Stimulated activated CD8-positive, alpha-beta memory T cell treated with anti-CD3 and anti-CD28 coated beads, Interleukin-12 subunit alpha, Interleukin-12 subunit beta, amount 100 ng/mL, for 24 hours (primary cell): ENCODE measurements around the gene PYCARD.
"Not testable (repeated sequence)": the region's sequence is repeated elsewhere in the genome, so short reads cannot be mapped to it uniquely, and the experiment has no call there.

Source experiments
- DNase-seq: peaks from one replicate; pipeline ENCODE4 v3.0.0-alpha.2; 2020; ENCODE audit errors: extremely low read depth

PYCARD gene

GRCh38 chr16:31215287-31216162 is 13.0 kb upstream of the PYCARD start:
- DNase-seq = no peak

GRCh38 chr16:31214708-31215286 is 12.2 kb upstream of the PYCARD start:
- DNase-seq = no peak

- DNase-seq = no peak
These were observed 11.5 kb upstream of the PYCARD start, which contains the start of gene TRIM72 for GRCh38 chr16:31213877-31214707. TRIM72 (plus strand) TSS chr16:31214119; CDS start chr16:31214739, 620 bp downstream.

GRCh38 chr16:31213342-31213741 is 10.8 kb upstream of the PYCARD start:
- no peak for DNase-seq

GRCh38 chr16:31206776-31207175 is 4.2 kb upstream of the PYCARD start:
- DNase-seq = no peak

- DNase-seq = no peak
These were observed 2.5 kb upstream of the PYCARD start for GRCh38 chr16:31204871-31205666.

- DNase-seq = no peak
These were observed 762 bp downstream of the PYCARD start for GRCh38 chr16:31201582-31202413.

- no peak for DNase-seq
These were observed 1.6 kb downstream of the PYCARD start for GRCh38 chr16:31200821-31201568.

GRCh38 chr16:31200111-31200510 is 2.4 kb downstream of the PYCARD start:
- not testable (repeated sequence) for DNase-seq

- DNase-seq = no peak
These were observed 3.0 kb downstream of the PYCARD start for GRCh38 chr16:31199430-31200041.

- no peak for DNase-seq
These were observed 4.2 kb downstream of the PYCARD start for GRCh38 chr16:31198207-31198882.

GRCh38 chr16:31196324-31197088 is 6.1 kb downstream of the PYCARD start:
- DNase-seq = no peak

- DNase-seq = not testable (repeated sequence)
These were observed 6.7 kb downstream of the PYCARD start for GRCh38 chr16:31195861-31196260.

GRCh38 chr16:31194898-31195297 is 7.7 kb downstream of the PYCARD start:
- DNase-seq = no peak

GRCh38 chr16:31193874-31194273 is 8.7 kb downstream of the PYCARD start:
- no peak for DNase-seq

- no peak for DNase-seq
These were observed 9.5 kb downstream of the PYCARD start for GRCh38 chr16:31192856-31193642.
